ENCODE data around the gene SLA2.

SLA2 gene

GRCh38 chr20:36585410-36586125 lies 60.4 kb downstream of the SLA2 start (continued):
- TF ChIP-seq POU6F1 (CRISPR knock-in tag; IDR thresholded peaks at IDR 0.05; ENCODE audit: borderline replicate concordance, low read depth) (no peak), ESRRG (CRISPR knock-in tag; IDR thresholded peaks at IDR 0.05) (no peak), ZNF565 (CRISPR knock-in tag; conservative IDR thresholded peaks at IDR 0.05; ENCODE audit: low read depth) (no peak), ZFP30 (CRISPR knock-in tag; IDR thresholded peaks at IDR 0.05) (no peak), CSRNP3 (CRISPR knock-in tag; IDR thresholded peaks at IDR 0.05) (no peak), BACH2 (CRISPR knock-in tag; IDR thresholded peaks at IDR 0.05; ENCODE audit: borderline replicate concordance) (no peak)

- TF ChIP-seq ARNTL (CRISPR knock-in tag; IDR thresholded peaks at IDR 0.05; ENCODE audit: borderline replicate concordance, low read depth): no peak
- TF ChIP-seq ZNF70 (CRISPR knock-in tag; IDR thresholded peaks at IDR 0.05): no peak
- no peak for TF ChIP-seq CREB5 (CRISPR knock-in tag; IDR thresholded peaks at IDR 0.05; ENCODE audit: low read depth)
- TF ChIP-seq ISL1 (CRISPR knock-in tag; IDR thresholded peaks at IDR 0.05): no peak
- no peak for TF ChIP-seq SNAI2 (CRISPR knock-in tag; IDR thresholded peaks at IDR 0.05)
- TF ChIP-seq PATZ1 (CRISPR knock-in tag; IDR thresholded peaks at IDR 0.05; ENCODE audit: borderline replicate concordance): no peak
- TF ChIP-seq CSDC2 (CRISPR knock-in tag; IDR thresholded peaks at IDR 0.05): no peak
- no peak for TF ChIP-seq BACH2 (CRISPR knock-in tag; IDR thresholded peaks at IDR 0.05; ENCODE audit: borderline replicate concordance)
- TF ChIP-seq POU6F1 (CRISPR knock-in tag; IDR thresholded peaks at IDR 0.05; ENCODE audit: borderline replicate concordance, low read depth): no peak
- TF ChIP-seq ZFP30 (CRISPR knock-in tag; IDR thresholded peaks at IDR 0.05): no peak
- no peak for TF ChIP-seq RARB (CRISPR knock-in tag; IDR thresholded peaks at IDR 0.05)
- TF ChIP-seq TSHZ2 (CRISPR knock-in tag; IDR thresholded peaks at IDR 0.05): no peak
- no peak for TF ChIP-seq ESRRG (CRISPR knock-in tag; IDR thresholded peaks at IDR 0.05)
- TF ChIP-seq TCF4 (CRISPR knock-in tag; IDR thresholded peaks at IDR 0.05; ENCODE audit: borderline replicate concordance): no peak
- no peak for ATAC-seq
These were observed 61.9 kb downstream of the SLA2 start for GRCh38 chr20:36584018-36584481.

GRCh38 chr20:36582821-36583220 lies 63.2 kb downstream of the SLA2 start:
- ATAC-seq: no peak
- TF ChIP-seq GLIS3 (CRISPR knock-in tag; IDR thresholded peaks at IDR 0.05) (no peak), ZNF70 (CRISPR knock-in tag; IDR thresholded peaks at IDR 0.05) (no peak), ARNTL (CRISPR knock-in tag; IDR thresholded peaks at IDR 0.05; ENCODE audit: borderline replicate concordance, low read depth) (no peak), BACH2 (CRISPR knock-in tag; IDR thresholded peaks at IDR 0.05; ENCODE audit: borderline replicate concordance) (no peak), SNAI2 (CRISPR knock-in tag; IDR thresholded peaks at IDR 0.05) (no peak), TCF4 (CRISPR knock-in tag; IDR thresholded peaks at IDR 0.05; ENCODE audit: borderline replicate concordance) (no peak), ZNF565 (CRISPR knock-in tag; conservative IDR thresholded peaks at IDR 0.05; ENCODE audit: low read depth) (no peak), ISL1 (CRISPR knock-in tag; IDR thresholded peaks at IDR 0.05) (no peak), PPARA (CRISPR knock-in tag; IDR thresholded peaks at IDR 0.05; ENCODE audit: borderline replicate concordance) (no peak), TSHZ2 (CRISPR knock-in tag; IDR thresholded peaks at IDR 0.05) (no peak), CREB5 (CRISPR knock-in tag; IDR thresholded peaks at IDR 0.05; ENCODE audit: low read depth) (no peak), ZNF8 (CRISPR knock-in tag; IDR thresholded peaks at IDR 0.05) (no peak)

Measured in SK-N-SH treated with all-trans-retinoic acid at 6 μM for 48 hours (cell line).